T follicular helper cell (primary cell): Measurements from ENCODE around the gene RBM46.

Experiments
- DNase-seq: peaks from one replicate; pipeline ENCODE4 v3.0.0-alpha.2; 2020; ENCODE audit warnings: low read depth
- total RNA-seq, 2 experiments: gene quantifications; one replicate each; lab custom pipeline; 2026; lab: John Stamatoyannopoulos, UW

The RBM46 gene
- total RNA-seq, result 0 to 0.04 reads per million in 2 experiments

DNA sequence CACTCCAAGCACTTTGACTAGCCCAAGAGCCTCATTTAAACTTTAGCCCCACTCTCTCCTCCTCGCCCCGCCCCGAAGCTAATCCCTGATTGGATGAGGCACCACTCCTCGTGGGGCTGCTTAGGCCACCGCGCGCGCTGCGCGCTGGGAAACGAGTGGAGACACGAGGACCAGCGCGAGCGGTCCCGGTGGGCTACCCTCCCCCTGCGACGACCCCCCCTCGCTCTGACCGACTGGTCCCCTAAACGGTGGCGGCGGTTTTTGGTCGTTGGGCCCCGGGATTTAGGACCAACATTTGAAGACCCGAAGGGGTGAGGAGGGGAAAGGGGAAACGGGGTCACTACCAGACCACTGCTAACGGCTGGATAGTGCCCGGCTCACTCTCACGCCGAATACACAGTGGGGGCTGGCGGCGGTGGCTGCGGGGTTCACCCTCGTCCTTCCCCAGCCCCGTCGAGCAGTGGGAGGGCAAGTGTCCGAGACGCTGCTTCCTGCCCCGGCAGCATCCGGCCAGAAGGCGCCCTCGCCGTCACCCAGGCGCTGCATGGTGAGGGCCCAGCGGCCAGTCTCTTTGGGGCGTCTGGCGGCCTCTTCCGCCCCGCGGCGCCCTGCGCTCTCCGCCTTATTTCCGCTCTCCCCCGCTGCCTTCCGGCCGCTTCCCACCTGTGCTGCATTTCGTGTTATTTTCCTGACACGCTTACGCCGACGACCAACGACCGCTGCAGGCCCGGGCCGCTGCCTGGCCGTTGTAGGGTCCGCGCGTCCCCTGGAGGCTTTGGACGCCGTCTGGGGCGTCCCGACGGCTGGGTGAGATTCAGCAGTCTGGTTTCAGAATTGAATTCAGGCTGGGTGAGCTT is at the start of gene RBM46:
TSS of gene RBM46 (plus strand) at position 147 of the 857 bp plus-strand sequence. CDS start 15,481 bp downstream, outside the sequence.
- no peak for DNase-seq

GRCh38 chr4:154731756-154732155 is 49.3 kb upstream of the RBM46 start:
- DNase-seq, result no peak

DNA sequence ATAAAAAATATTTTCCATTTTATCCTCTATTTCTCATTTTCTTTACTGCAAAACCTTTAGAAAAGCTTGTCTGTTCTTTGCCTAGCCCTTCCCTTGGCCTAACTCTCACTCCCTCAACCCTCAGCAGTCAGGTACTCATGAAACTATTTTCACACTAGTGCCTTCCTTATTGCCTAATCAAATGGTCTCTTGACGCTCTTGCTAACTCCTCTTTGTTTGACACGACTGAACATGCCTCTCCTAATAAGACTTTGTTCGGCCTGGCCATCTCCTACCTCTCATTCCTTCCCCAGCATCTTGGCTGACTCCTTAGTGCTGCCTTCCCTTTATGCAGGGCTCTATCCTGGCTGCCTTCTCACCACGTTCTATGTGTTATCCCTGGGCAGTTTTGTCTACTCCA is 48.4 kb upstream of the RBM46 start:
- DNase-seq, result no peak

DNA sequence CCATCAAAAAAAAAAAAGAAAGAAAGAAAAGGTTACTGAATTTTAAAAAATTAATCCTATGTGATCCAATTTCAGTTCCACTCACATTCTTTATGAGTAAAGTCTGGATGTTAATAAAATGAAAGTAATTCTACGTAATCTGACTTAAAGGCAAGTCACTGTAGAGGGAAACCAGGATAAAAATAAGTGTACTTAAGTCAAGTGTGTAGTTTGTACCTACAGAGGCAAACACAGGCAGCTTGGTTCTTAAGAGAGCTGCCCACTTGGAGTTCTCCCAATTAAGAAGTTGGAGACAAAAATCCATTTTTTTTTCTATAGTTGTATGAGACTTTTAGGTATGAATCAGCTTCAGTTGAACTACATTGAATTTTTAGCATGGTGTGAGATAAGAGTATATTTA is 44.3 kb upstream of the RBM46 start:
- DNase-seq, result no peak

GRCh38 chr4:154738426-154738825 is 42.6 kb upstream of the RBM46 start:
- no peak for DNase-seq

DNA sequence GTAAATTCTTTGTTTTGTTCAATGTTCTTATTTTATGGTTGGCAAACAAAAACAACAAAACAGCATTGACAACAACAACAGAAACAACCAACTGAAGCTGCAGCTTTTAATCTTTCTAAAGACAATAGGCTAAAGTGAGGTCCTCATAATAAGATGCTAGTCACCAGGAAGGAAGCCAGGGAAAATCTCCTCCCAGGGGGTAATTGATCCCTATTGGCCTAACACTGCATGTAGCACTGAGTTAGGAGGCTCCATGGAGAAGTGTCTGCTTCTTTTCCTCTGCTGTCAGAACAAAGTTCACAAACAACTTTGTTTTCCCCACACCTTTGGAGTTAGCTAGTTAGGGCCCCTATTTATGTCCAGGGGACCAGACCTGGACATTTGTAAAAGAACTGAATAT is 42.0 kb upstream of the RBM46 start:
- no peak for DNase-seq

DNA sequence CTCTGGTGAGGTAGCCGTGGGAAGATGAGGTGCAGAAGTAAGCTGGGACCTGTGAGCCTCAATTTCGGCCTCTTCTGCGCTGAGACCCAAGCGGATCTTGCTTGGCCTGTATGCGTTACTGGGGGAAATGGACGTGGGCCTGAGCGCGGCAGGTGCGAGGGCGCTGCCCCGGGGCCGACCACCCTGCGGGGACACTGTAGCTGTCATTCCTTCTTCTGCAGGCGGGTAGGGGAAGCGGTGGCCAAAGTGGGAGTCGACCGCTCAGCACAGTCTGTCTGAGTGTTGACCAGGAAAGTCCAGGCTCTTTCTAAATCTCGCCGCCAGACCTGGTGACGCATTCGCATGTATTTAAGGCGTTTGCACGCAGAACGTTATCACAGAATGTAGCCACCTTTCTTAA is 40.6 kb upstream of the RBM46 start:
- no peak for DNase-seq

GRCh38 chr4:154741131-154741665 is 39.9 kb upstream of the RBM46 start:
- DNase-seq, result no peak

GRCh38 chr4:154741922-154742850 is 38.9 kb upstream of the RBM46 start:
- DNase-seq, result no peak

- DNase-seq, result no peak
Measured at GRCh38 chr4:154743683-154744340, 37.3 kb upstream of the RBM46 start, which contains the start of gene LRAT. TSS of gene LRAT (plus strand) at chr4:154744000. CDS start at chr4:154744327, 327 bp downstream.

- no peak for DNase-seq
Measured at GRCh38 chr4:154744341-154744926, 36.6 kb upstream of the RBM46 start.

- DNase-seq, result no peak
Measured at GRCh38 chr4:154757713-154758112, 23.4 kb upstream of the RBM46 start.

GRCh38 chr4:154760895-154761294 is 20.2 kb upstream of the RBM46 start:
- DNase-seq, result no peak

- no peak for DNase-seq
Measured at GRCh38 chr4:154778264-154778663, 2.8 kb upstream of the RBM46 start.

GRCh38 chr4:154779362-154779947 is 1.6 kb upstream of the RBM46 start:
- no peak for DNase-seq

- DNase-seq, result no peak
Measured at GRCh38 chr4:154781983-154782293, 866 bp downstream of the RBM46 start.

DNA sequence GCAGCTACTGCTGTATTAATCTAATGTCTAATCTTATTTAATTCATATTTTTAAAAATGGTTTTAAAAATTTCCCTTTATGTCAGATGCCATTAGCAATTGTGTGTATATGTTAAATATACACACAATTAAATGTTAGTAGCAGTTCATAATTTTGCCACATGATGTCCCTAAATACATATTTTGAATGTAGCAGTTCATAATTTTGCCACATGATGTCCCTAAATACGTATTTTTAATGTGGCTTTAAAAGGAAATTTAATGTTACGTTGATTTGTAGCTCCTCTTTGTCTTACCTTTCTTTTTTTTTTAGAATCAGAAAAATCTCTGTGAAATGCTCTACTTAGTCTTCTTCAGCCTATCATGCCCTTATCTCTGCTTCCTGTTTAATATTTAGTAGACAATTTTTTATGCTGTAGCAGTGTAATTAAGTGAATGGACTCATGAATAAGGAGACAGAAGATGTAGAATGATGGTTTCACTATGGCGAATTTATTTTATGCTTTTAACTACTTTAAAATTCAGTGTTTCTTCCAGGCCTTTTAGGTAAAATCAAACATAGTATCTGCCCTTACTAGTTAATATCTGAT is 26.1 kb downstream of the RBM46 start:
- DNase-seq, result no peak

DNA sequence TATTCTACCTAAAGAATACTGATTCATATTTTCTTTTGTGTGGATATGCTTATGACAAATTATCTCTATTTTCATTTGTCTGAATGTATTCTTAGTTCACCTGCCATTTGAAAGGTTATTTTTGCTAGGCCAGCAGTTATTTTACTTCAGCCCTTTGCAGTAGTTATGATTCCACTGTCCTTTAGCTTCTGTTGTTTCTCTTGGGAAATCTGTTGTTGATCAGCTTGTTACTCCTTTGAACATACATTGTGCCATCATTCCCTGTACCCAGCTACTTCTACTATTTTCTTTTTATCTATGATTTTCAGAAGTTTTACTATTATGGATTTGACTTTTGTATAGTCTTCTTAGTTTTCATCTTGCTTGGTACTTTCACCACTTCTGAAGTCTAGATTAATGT is 37.2 kb downstream of the RBM46 start:
- DNase-seq, result no peak

- DNase-seq, result no peak
Measured at GRCh38 chr4:154822775-154823174, 41.7 kb downstream of the RBM46 start.

- DNase-seq, result no peak
Measured at GRCh38 chr4:154836030-154836429, 55.0 kb downstream of the RBM46 start.

GRCh38 chr4:154836513-154836912 is 55.4 kb downstream of the RBM46 start:
- DNase-seq, result no peak
